Effector memory CD8-positive, alpha-beta T cell (primary cell): Measurements from ENCODE around the gene NEU4.
A peak's percentile ranks its signal among the peaks of the same experiment; 100 is the strongest.
"Not testable (repeated sequence)": the region's sequence is repeated elsewhere in the genome, so short reads cannot be mapped to it uniquely, and the experiment has no call there.

Experiments used
- ATAC-seq: fragments of 150-1000 bp; cut with Tn5 transposase; replicated peaks from 2 replicates; pipeline ENCODE4 v1.10.0; 2021; ENCODE audit warnings: mild to moderate bottlenecking, moderate library complexity
- DNase-seq, 3 experiments: peaks; one replicate each; pipeline ENCODE4 v3.0.0; 2021
- H3K27ac Mint-ChIP-seq, 2 donors: one replicate each; pipeline ENCODE4 v1.8.0; 2022; ENCODE audit warnings: mild to moderate bottlenecking in 2 of 2, mixed read lengths in 2 of 2, moderate library complexity in 2 of 2
- H3K27me3 Mint-ChIP-seq, 2 donors: one replicate each; pipeline ENCODE4 v1.8.0; 2022; ENCODE audit warnings: mixed read lengths in 2 of 2
- H3K36me3 Mint-ChIP-seq: one replicate; pipeline ENCODE4 v1.8.0; 2022; ENCODE audit warnings: mild to moderate bottlenecking, moderate library complexity, mixed read lengths; ENCODE audit not compliant: insufficient read depth
- H3K4me1 Mint-ChIP-seq, 2 donors: one replicate each; pipeline ENCODE4 v1.8.0; 2022; ENCODE audit warnings: low read depth in 2 of 2, mixed read lengths in 2 of 2
- H3K4me3 Mint-ChIP-seq, 2 donors: one replicate each; pipeline ENCODE4 v1.8.0; 2022; ENCODE audit warnings: mild to moderate bottlenecking in 2 of 2, mixed read lengths in 2 of 2, moderate library complexity in 2 of 2
- H3K9me3 Mint-ChIP-seq, 2 donors: one replicate each; pipeline ENCODE4 v1.8.0; 2022; ENCODE audit warnings: mixed read lengths in 2 of 2

Gene NEU4

GRCh38 chr2:241798631-241799521, 10.1 kb upstream of the NEU4 start:
- H3K27me3 Mint-ChIP-seq = no peaks in the 10 kb centered on the region
- ATAC-seq = no peak
- no peak for DNase-seq
- peaks cover 4% of the 10 kb centered on the region for H3K36me3 Mint-ChIP-seq
- H3K4me1 Mint-ChIP-seq = peaks cover 4 to 8% of the 10 kb centered on the region in 2 donors
- no peak overlapping the region for H3K4me3 Mint-ChIP-seq
- H3K27ac Mint-ChIP-seq = no peak overlapping the region
- H3K9me3 Mint-ChIP-seq = no peaks in the 10 kb centered on the region

- Mint-ChIP-seq H3K9me3 (no peaks in the 10 kb centered on the region), H3K27me3 (no peaks in the 10 kb centered on the region), H3K36me3 (peaks cover 4% of the 10 kb centered on the region), H3K4me3 (no peak overlapping the region), H3K4me1 (peaks cover 8 to 11% of the 10 kb centered on the region in 2 donors), H3K27ac (no peak overlapping the region)
- DNase-seq (no peak), ATAC-seq (no peak)
Measured at GRCh38 chr2:241799522-241800197, 9.3 kb upstream of the NEU4 start.

GRCh38 chr2:241800198-241800903, 8.6 kb upstream of the NEU4 start:
- not testable (repeated sequence) for H3K9me3 Mint-ChIP-seq, H3K27ac Mint-ChIP-seq, H3K27me3 Mint-ChIP-seq, H3K4me3 Mint-ChIP-seq, ATAC-seq, H3K36me3 Mint-ChIP-seq, DNase-seq
- H3K4me1 Mint-ChIP-seq = peaks cover 10 to 14% of the 10 kb centered on the region in 2 donors

- Mint-ChIP-seq H3K4me1 (peaks cover 10 to 14% of the 10 kb centered on the region in 2 donors), H3K4me3 (peak overlapping the region in 1 of 2 donors; percentile 40), H3K27me3 (no peaks in the 10 kb centered on the region), H3K27ac (no peak overlapping the region), H3K9me3 (no peaks in the 10 kb centered on the region), H3K36me3 (peaks cover 8% of the 10 kb centered on the region)
- ATAC-seq (no peak), DNase-seq (no peak)
Measured at GRCh38 chr2:241801611-241802420, 7.2 kb upstream of the NEU4 start.

GRCh38 chr2:241802421-241803318, 6.3 kb upstream of the NEU4 start:
- peaks cover 8% of the 10 kb centered on the region for H3K36me3 Mint-ChIP-seq
- peaks cover 10 to 14% of the 10 kb centered on the region in 2 donors for H3K4me1 Mint-ChIP-seq
- H3K27ac Mint-ChIP-seq = peak overlapping the region in 1 of 2 donors; percentile 79
- ATAC-seq = no peak
- H3K9me3 Mint-ChIP-seq = no peaks in the 10 kb centered on the region
- peak overlapping the region; percentile 83 to 84 for H3K4me3 Mint-ChIP-seq
- H3K27me3 Mint-ChIP-seq = no peaks in the 10 kb centered on the region
- DNase-seq = no peak

GRCh38 chr2:241803387-241804325, 5.3 kb upstream of the NEU4 start:
- DNase-seq = peak; percentile 37 to 52 (median 50)
- peak; percentile 79 for ATAC-seq
- H3K36me3 Mint-ChIP-seq = peaks cover 8% of the 10 kb centered on the region
- H3K4me3 Mint-ChIP-seq = peak overlapping the region; percentile 83 to 84
- no peaks in the 10 kb centered on the region for H3K27me3 Mint-ChIP-seq
- peak overlapping the region in 1 of 2 donors; percentile 79 for H3K27ac Mint-ChIP-seq
- H3K9me3 Mint-ChIP-seq = no peaks in the 10 kb centered on the region
- peaks cover 9 to 10% of the 10 kb centered on the region in 2 donors for H3K4me1 Mint-ChIP-seq

- H3K27ac Mint-ChIP-seq = peak overlapping the region; percentile 28 to 79
- ATAC-seq = peak; percentile 38
- peaks cover 13% of the 10 kb centered on the region for H3K36me3 Mint-ChIP-seq
- peaks cover 10 to 12% of the 10 kb centered on the region in 2 donors for H3K4me1 Mint-ChIP-seq
- H3K27me3 Mint-ChIP-seq = no peaks in the 10 kb centered on the region
- no peak for DNase-seq
- no peaks in the 10 kb centered on the region for H3K9me3 Mint-ChIP-seq
- H3K4me3 Mint-ChIP-seq = peak overlapping the region; percentile 72 to 84
Measured at GRCh38 chr2:241804326-241805229, 4.4 kb upstream of the NEU4 start.

DNA sequence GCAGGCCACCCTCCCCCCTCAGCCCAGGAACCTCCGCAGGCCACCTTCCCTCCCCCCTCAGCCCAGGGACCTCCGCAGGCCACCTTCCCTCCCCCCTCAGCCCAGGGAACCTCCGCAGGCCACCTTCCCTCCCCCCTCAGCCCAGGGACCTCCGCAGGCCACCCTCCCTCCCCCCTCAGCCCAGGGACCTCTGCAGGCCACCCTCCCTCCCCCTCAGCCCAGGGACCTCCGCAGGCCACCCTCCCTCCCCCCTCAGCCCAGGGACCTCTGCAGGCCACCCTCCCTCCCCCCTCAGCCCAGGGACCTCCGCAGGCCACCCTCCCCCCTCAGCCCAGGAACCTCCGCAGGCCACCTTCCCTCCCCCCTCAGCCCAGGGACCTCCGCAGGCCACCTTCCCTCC, 2.8 kb upstream of the NEU4 start:
- H3K27me3 Mint-ChIP-seq, H3K4me3 Mint-ChIP-seq, H3K9me3 Mint-ChIP-seq, H3K27ac Mint-ChIP-seq, ATAC-seq, DNase-seq: not testable (repeated sequence)
- H3K4me1 Mint-ChIP-seq = peaks cover 10 to 12% of the 10 kb centered on the region in 2 donors
- H3K36me3 Mint-ChIP-seq = peaks cover 13% of the 10 kb centered on the region

- H3K27me3 Mint-ChIP-seq = no peaks in the 10 kb centered on the region
- peaks cover 9 to 12% of the 10 kb centered on the region in 2 donors for H3K4me1 Mint-ChIP-seq
- H3K9me3 Mint-ChIP-seq = no peaks in the 10 kb centered on the region
- no peak for DNase-seq
- ATAC-seq = no peak
- no peak overlapping the region for H3K4me3 Mint-ChIP-seq
- peaks cover 9% of the 10 kb centered on the region for H3K36me3 Mint-ChIP-seq
- no peak overlapping the region for H3K27ac Mint-ChIP-seq
Measured at GRCh38 chr2:241808051-241808720, 807 bp upstream of the NEU4 start.
